ENCODE results near the gene NR1H2. TPM values are rescaled to one million over a fixed set of nuclear protein-coding genes. Genes with fewer than 3 reads are reported as not detected.
"Not testable (repeated sequence)": the region's sequence is repeated elsewhere in the genome, so short reads cannot be mapped to it uniquely, and the experiment has no call there.

The NR1H2 gene
- total RNA-seq, 4 donors from 2014 or later, result 45.3 to 115 (median 61.4) TPM

DNA sequence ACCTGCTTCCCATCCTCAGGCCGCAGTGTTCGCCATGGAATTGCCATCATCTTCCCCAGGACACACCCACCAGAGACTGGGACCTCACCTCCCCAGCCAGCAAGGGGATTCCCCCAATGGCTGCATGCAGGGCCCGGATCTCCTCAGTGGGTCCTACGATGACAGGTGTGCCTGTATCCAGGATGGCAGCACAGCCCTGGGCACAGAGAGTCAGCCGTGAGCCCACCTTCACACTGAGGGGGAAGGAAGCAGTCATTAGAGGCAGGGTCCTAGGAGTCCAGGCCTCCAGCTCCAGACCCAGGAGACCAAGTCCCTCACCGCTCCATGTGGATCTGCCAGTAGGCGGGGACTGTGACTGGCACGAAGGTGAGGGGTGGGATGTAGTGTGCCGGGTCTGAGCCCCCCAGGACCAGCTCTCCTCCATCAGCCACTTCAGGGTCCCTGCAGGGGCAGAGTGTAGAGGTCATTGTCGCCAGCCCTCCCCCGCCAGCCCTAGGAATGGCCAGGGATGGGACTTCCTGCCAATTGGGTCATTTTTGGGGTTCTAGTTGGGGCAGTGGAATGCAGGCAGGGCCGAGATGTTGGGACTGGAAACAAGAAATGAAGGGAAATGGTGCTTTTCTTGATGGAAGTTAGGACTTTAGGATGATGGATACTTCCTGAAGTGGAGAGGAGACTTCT is 41.4 kb upstream of the NR1H2 start:
- no peak overlapping the region for H3K27ac ChIP-seq
- no peak for DNase-seq
- H3K4me1 ChIP-seq, result no peaks in the 10 kb centered on the region
- no peaks in the 10 kb centered on the region for H3K9me3 ChIP-seq
- peaks cover 24 to 30% of the 10 kb centered on the region in 2 donors for H3K27me3 ChIP-seq
- no peak overlapping the region for H3K4me3 ChIP-seq
- TF ChIP-seq, protein P1, sequence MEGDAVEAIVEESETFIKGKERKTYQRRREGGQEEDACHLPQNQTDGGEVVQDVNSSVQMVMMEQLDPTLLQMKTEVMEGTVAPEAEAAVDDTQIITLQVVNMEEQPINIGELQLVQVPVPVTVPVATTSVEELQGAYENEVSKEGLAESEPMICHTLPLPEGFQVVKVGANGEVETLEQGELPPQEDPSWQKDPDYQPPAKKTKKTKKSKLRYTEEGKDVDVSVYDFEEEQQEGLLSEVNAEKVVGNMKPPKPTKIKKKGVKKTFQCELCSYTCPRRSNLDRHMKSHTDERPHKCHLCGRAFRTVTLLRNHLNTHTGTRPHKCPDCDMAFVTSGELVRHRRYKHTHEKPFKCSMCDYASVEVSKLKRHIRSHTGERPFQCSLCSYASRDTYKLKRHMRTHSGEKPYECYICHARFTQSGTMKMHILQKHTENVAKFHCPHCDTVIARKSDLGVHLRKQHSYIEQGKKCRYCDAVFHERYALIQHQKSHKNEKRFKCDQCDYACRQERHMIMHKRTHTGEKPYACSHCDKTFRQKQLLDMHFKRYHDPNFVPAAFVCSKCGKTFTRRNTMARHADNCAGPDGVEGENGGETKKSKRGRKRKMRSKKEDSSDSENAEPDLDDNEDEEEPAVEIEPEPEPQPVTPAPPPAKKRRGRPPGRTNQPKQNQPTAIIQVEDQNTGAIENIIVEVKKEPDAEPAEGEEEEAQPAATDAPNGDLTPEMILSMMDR (IDR thresholded peaks at IDR 0.05), result no peak
- TF ChIP-seq POLR2A (IDR thresholded peaks at IDR 0.05), result no peak
- intact Hi-C loops (cut with DNase I; ENCODE audit: low total_unique reads), result no loop called here
- H3K36me3 ChIP-seq, result no peaks in the 10 kb centered on the region

GRCh38 chr19:50337031-50337430 is 39.2 kb upstream of the NR1H2 start:
- H3K9me3 ChIP-seq; H3K36me3 ChIP-seq; intact Hi-C loops (cut with DNase I; ENCODE audit: low total_unique reads); H3K27ac ChIP-seq; H3K4me1 ChIP-seq; DNase-seq; H3K4me3 ChIP-seq: not testable (repeated sequence)
- peaks cover 14% of the 10 kb centered on the region in 2 donors for H3K27me3 ChIP-seq

DNA sequence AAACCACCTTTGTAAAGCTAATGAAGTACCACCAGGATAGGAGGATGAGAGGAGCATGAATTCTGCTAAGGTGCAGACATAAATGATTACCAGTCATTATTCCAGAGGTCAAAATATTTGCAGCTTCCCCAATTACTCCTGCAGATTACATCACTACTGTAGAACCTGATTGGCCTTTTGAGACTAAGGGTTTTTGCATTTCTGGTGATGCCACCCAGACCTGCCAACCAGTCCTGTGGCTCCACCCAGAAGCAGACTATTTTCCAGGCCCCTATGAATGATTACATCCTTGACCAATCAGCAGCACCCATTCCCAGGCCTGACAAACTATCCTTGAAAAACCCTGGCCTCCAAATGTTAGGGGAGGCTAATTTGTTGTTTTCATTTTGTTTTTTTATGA is 35.9 kb upstream of the NR1H2 start:
- no peaks in the 10 kb centered on the region for H3K36me3 ChIP-seq
- intact Hi-C loops (cut with DNase I; ENCODE audit: low total_unique reads), result no loop called here
- H3K4me3 ChIP-seq, result no peak overlapping the region
- no peak for TF ChIP-seq POLR2A (IDR thresholded peaks at IDR 0.05)
- TF ChIP-seq, protein P1 (IDR thresholded peaks at IDR 0.05), result no peak
- no peaks in the 10 kb centered on the region for H3K9me3 ChIP-seq
- H3K27ac ChIP-seq, result no peak overlapping the region
- H3K27me3 ChIP-seq, result no peaks in the 10 kb centered on the region
- no peaks in the 10 kb centered on the region for H3K4me1 ChIP-seq
- no peak for DNase-seq

- no peaks in the 10 kb centered on the region for H3K4me1 ChIP-seq
- no peak overlapping the region for H3K4me3 ChIP-seq
- no peaks in the 10 kb centered on the region for H3K27me3 ChIP-seq
- TF ChIP-seq, protein P1 (IDR thresholded peaks at IDR 0.05), result no peak
- TF ChIP-seq POLR2A (IDR thresholded peaks at IDR 0.05), result no peak
- intact Hi-C loops (cut with DNase I; ENCODE audit: low total_unique reads), result no loop called here
- no peak overlapping the region for H3K27ac ChIP-seq
- H3K36me3 ChIP-seq, result no peaks in the 10 kb centered on the region
- no peaks in the 10 kb centered on the region for H3K9me3 ChIP-seq
- DNase-seq, result no peak
Measured at GRCh38 chr19:50341091-50341564, 35.1 kb upstream of the NR1H2 start.

DNA sequence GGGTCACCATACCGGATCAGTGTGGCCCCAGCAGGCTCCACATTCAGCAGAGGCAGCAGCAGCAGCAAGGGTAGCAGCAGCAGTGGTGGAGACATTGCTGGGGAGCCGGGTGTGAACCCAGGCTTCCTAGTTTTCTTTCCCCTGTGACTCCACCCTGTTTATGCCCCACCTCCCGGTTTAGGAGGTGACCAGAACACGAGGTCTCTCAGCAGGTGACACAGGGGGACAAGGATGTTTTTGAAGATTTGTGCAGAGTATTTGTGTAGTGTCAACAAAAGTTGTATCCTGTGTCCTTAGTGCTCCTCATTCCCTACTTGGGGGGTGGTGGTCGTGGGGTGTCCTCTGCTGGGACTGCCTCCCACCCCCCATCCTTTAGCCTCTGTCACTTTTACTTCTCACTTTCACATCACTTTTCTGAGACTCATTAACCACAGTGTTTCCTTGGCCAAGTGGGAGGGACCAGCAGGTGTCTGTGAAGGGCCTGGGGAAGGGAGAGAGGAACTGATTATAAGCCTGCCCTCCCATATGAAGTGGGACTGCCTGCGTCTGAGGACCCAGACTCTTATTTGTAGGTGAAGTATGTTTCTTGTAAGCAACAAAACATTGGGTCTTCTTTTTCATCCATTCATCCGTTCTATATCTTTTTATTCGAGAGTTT is 31.5 kb upstream of the NR1H2 start:
- Histone ChIP-seq H3K27me3 (no peaks in the 10 kb centered on the region), H3K9me3 (no peaks in the 10 kb centered on the region), H3K4me3 (no peak overlapping the region), H3K4me1 (no peaks in the 10 kb centered on the region), H3K27ac (no peak overlapping the region), H3K36me3 (no peaks in the 10 kb centered on the region)
- intact Hi-C loops (cut with DNase I; ENCODE audit: low total_unique reads), result no loop called here
- DNase-seq, result no peak
- TF ChIP-seq, protein P1 (IDR thresholded peaks at IDR 0.05), result no peak
- no peak for TF ChIP-seq POLR2A (IDR thresholded peaks at IDR 0.05)

DNA sequence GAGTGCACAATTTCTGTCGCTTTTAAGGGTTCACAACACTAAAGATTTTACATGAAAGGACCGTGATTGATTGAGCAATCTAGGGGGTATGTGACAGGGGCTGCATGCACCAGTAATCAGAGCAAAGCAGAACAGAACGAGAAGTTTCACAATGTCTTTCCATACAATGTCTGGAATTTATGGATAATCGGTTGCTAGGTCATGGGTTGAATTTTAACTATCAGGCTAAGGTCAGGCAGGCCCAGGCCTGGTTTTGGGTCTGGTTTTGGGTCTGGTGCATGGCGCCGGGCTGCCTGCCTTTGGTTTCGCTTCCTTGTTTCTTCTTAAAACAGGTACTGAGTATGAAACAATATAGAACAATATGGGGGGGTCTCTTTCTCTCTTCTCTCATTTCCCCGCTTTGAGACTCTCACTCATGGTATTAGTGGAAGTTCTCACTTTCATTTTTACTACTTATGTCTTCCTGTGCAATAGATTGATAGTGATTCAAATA is 29.1 kb upstream of the NR1H2 start:
- intact Hi-C loops (cut with DNase I; ENCODE audit: low total_unique reads); H3K4me3 ChIP-seq; H3K27me3 ChIP-seq; H3K27ac ChIP-seq; DNase-seq; H3K36me3 ChIP-seq; H3K4me1 ChIP-seq; H3K9me3 ChIP-seq: not testable (repeated sequence)

All from uterus (tissue), 4 donors.